ENCODE data around the gene MAP3K10. TPM values are rescaled to one million over a fixed set of nuclear protein-coding genes. Genes with fewer than 3 reads are reported as not detected.

MAP3K10 gene
- total and polyA plus RNA-seq, 2 of the 13 experiments (the other 11 are each of a cell fraction or from before 2014, with no cell fraction given): 3.4 to 5.0 TPM

GRCh38 chr19:40190891-40191835 lies at the start of gene MAP3K10 (continued):
- TF ChIP-seq AHDC1 (CRISPR knock-in tag; IDR thresholded peaks at IDR 0.05; ENCODE audit: borderline replicate concordance) (no peak; the same call in 1 of the 2 replicates), FOXK1 (CRISPR knock-in tag; IDR thresholded peaks at IDR 0.05; ENCODE audit: borderline replicate concordance, low read depth) (no peak), ZNF749 (CRISPR knock-in tag; IDR thresholded peaks at IDR 0.05; ENCODE audit: borderline replicate concordance) (no peak), CCDC6 (CRISPR knock-in tag; IDR thresholded peaks at IDR 0.05) (0 out of 2 replicates have a peak, but pooled peaks have one; percentile 22), ATF7-NPFF (CRISPR knock-in tag; IDR thresholded peaks at IDR 0.05; ENCODE audit: low read depth) (no peak), THAP9 (CRISPR knock-in tag; IDR thresholded peaks at IDR 0.05; ENCODE audit: borderline replicate concordance) (peak; percentile 62; the same call in 1 of the 2 replicates), SNAI1 (CRISPR knock-in tag; IDR thresholded peaks at IDR 0.05; ENCODE audit: borderline replicate concordance) (0 out of 2 replicates have a peak, but pooled peaks have one; percentile 47), MED8 (CRISPR knock-in tag; IDR thresholded peaks at IDR 0.05; ENCODE audit: insufficient replicate concordance) (peak; percentile 37), KDM1A (CRISPR knock-in tag; IDR thresholded peaks at IDR 0.05) (no peak; the same call in 1 of the 2 replicates), ZBTB3 (CRISPR knock-in tag; IDR thresholded peaks at IDR 0.05; ENCODE audit: borderline replicate concordance, low read depth) (no peak), AGO1 (IDR thresholded peaks at IDR 0.05; ENCODE audit: low read depth, low read length, poor library complexity, severe bottlenecking) (no peak), ZNF746 (CRISPR knock-in tag; IDR thresholded peaks at IDR 0.05) (no peak), KAT2B (IDR thresholded peaks at IDR 0.05; ENCODE audit: borderline replicate concordance, low read depth, low read length) (no peak), ADNP (CRISPR knock-in tag; IDR thresholded peaks at IDR 0.05) (no peak), EEA1 (CRISPR knock-in tag; IDR thresholded peaks at IDR 0.05; ENCODE audit: borderline replicate concordance) (no peak), ZFP62 (CRISPR knock-in tag; IDR thresholded peaks at IDR 0.05) (no peak)
- TF ChIP-seq, protein P1, sequence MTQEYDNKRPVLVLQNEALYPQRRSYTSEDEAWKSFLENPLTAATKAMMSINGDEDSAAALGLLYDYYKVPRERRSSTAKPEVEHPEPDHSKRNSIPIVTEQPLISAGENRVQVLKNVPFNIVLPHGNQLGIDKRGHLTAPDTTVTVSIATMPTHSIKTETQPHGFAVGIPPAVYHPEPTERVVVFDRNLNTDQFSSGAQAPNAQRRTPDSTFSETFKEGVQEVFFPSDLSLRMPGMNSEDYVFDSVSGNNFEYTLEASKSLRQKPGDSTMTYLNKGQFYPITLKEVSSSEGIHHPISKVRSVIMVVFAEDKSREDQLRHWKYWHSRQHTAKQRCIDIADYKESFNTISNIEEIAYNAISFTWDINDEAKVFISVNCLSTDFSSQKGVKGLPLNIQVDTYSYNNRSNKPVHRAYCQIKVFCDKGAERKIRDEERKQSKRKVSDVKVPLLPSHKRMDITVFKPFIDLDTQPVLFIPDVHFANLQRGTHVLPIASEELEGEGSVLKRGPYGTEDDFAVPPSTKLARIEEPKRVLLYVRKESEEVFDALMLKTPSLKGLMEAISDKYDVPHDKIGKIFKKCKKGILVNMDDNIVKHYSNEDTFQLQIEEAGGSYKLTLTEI (CRISPR knock-in tag; conservative IDR thresholded peaks at IDR 0.05): no peak

Data from HepG2 (cell line).